ENCODE measurements around the gene CDH13.

The CDH13 gene

DNA sequence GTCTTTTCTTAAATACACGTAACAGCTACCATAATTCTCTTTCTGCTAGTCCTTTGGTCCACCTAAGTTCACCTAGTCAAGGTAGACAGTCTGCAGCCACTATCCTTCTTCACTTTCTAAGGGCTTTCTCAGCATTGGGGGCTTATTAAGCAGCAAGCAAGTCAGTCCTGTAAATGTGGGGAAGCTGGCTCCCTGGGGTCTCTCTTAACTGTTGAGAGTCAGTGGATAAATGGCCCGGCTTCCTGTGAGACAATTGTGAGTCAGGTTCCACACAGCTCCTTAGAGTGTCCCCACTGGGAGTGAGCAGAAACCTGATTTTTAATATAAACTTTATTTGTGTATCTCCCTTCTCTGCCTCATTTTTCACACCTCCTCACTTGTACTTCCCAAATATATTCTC, 132.1 kb downstream of the CDH13 start:
- Histone ChIP-seq H3K9me3 (no peaks in the 10 kb centered on the region), H3K27me3 (no peaks in the 10 kb centered on the region), H3K4me3 (no peak overlapping the region), H3K27ac (no peak overlapping the region), H3K4me1 (peaks cover 0 to 62% (median 35%) of the 10 kb centered on the region in 4 donors), H3K36me3 (no peaks in the 10 kb centered on the region)
- intact Hi-C loops (cut with DNase I; ENCODE audit: low total_unique reads) = no loop called here
- no peak for DNase-seq
- TF ChIP-seq, protein P1, sequence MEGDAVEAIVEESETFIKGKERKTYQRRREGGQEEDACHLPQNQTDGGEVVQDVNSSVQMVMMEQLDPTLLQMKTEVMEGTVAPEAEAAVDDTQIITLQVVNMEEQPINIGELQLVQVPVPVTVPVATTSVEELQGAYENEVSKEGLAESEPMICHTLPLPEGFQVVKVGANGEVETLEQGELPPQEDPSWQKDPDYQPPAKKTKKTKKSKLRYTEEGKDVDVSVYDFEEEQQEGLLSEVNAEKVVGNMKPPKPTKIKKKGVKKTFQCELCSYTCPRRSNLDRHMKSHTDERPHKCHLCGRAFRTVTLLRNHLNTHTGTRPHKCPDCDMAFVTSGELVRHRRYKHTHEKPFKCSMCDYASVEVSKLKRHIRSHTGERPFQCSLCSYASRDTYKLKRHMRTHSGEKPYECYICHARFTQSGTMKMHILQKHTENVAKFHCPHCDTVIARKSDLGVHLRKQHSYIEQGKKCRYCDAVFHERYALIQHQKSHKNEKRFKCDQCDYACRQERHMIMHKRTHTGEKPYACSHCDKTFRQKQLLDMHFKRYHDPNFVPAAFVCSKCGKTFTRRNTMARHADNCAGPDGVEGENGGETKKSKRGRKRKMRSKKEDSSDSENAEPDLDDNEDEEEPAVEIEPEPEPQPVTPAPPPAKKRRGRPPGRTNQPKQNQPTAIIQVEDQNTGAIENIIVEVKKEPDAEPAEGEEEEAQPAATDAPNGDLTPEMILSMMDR (IDR thresholded peaks at IDR 0.05) = no peak

- intact Hi-C loops (cut with DNase I; ENCODE audit: low total_unique reads) = no loop called here
- TF ChIP-seq, protein P1 (IDR thresholded peaks at IDR 0.05) = no peak
- H3K36me3 ChIP-seq = no peaks in the 10 kb centered on the region
- peak; percentile 95 to 97 for DNase-seq
- peaks cover 0 to 51% (median 29%) of the 10 kb centered on the region in 4 donors for H3K4me1 ChIP-seq
- peak overlapping the region in 1 of 2 donors; percentile 25 for H3K4me3 ChIP-seq
- peak overlapping the region; percentile 72 to 73 for H3K27ac ChIP-seq
- no peaks in the 10 kb centered on the region for H3K9me3 ChIP-seq
- no peaks in the 10 kb centered on the region for H3K27me3 ChIP-seq
Measured at GRCh38 chr16:82761236-82761635, 134.5 kb downstream of the CDH13 start.

GRCh38 chr16:82761858-82762257, 135.1 kb downstream of the CDH13 start:
- H3K4me3 ChIP-seq = peak overlapping the region; percentile 25 to 28
- H3K9me3 ChIP-seq = no peaks in the 10 kb centered on the region
- H3K4me1 ChIP-seq = peaks cover 0 to 45% (median 23%) of the 10 kb centered on the region in 4 donors
- peak overlapping the region; percentile 72 to 73 for H3K27ac ChIP-seq
- TF ChIP-seq, protein P1 (IDR thresholded peaks at IDR 0.05) = no peak
- no peak for DNase-seq
- no peaks in the 10 kb centered on the region for H3K36me3 ChIP-seq
- H3K27me3 ChIP-seq = no peaks in the 10 kb centered on the region
- intact Hi-C loops (cut with DNase I; ENCODE audit: low total_unique reads) = no loop called here

- Histone ChIP-seq H3K36me3 (no peaks in the 10 kb centered on the region), H3K4me1 (peaks cover 0 to 50% (median 27%) of the 10 kb centered on the region in 4 donors), H3K27me3 (no peaks in the 10 kb centered on the region), H3K4me3 (no peak overlapping the region), H3K27ac (peak overlapping the region; percentile 72 to 73), H3K9me3 (no peaks in the 10 kb centered on the region)
- TF ChIP-seq, protein P1 (IDR thresholded peaks at IDR 0.05) = no peak
- no peak for DNase-seq
- intact Hi-C loops (cut with DNase I; ENCODE audit: low total_unique reads) = no loop called here
Measured at GRCh38 chr16:82763371-82763770, 136.6 kb downstream of the CDH13 start.

DNA sequence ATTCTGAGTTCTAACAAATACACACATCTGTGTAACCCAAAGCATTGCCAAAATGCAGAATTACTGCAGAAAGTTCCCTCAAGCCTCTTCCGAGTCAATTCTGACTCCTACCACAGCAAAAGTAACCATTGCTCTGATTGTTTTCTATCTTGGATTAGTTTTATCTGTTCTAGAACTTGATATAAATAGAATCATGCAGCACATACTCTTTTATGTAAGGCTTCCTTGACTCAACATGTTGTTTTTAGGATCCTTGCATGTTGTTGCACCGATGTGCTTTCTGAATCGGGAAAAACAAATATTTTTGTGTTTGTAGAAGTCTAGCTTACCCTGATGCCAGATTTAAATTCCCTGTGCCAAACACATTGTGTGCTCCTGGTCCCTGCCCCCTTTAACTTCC, 140.4 kb downstream of the CDH13 start:
- Histone ChIP-seq H3K36me3 (no peaks in the 10 kb centered on the region), H3K27me3 (no peaks in the 10 kb centered on the region), H3K4me1 (peaks cover 0 to 31% (median 10%) of the 10 kb centered on the region in 4 donors), H3K27ac (peak overlapping the region; percentile 36 to 37), H3K9me3 (no peaks in the 10 kb centered on the region), H3K4me3 (no peak overlapping the region)
- no peak for DNase-seq
- TF ChIP-seq, protein P1 (IDR thresholded peaks at IDR 0.05) = no peak
- intact Hi-C loops (cut with DNase I; ENCODE audit: low total_unique reads) = no loop called here

- no peaks in the 10 kb centered on the region for H3K9me3 ChIP-seq
- no peak overlapping the region for H3K4me3 ChIP-seq
- H3K4me1 ChIP-seq = peaks cover 0 to 27% (median 9%) of the 10 kb centered on the region in 4 donors
- TF ChIP-seq, protein P1 (IDR thresholded peaks at IDR 0.05) = no peak
- H3K27ac ChIP-seq = peak overlapping the region; percentile 36 to 37
- no peaks in the 10 kb centered on the region for H3K36me3 ChIP-seq
- intact Hi-C loops (cut with DNase I; ENCODE audit: low total_unique reads) = no loop called here
- DNase-seq = no peak
- no peaks in the 10 kb centered on the region for H3K27me3 ChIP-seq
Measured at GRCh38 chr16:82767808-82768207, 141.0 kb downstream of the CDH13 start.

All from tibial artery (tissue), 4 donors.